DOHH2 (cell line): ENCODE data around the gene CCL13.

ENCODE experiments used
- H3F3A ChIP-seq: fragments of 200-600 bp; sonication (generic), shearing (Covaris generic); 2 replicates; pipeline ENCODE4 v1.6.0; 2016; ENCODE audit warnings: antibody characterized with exemption, mild to moderate bottlenecking; ENCODE audit not compliant: control insufficient read depth, insufficient read depth
- H3K27ac ChIP-seq: fragments of 200-600 bp; sonication (generic); 2 replicates; pipeline ENCODE4 v1.5.1; 2014; ENCODE audit warnings: low read depth, mild to moderate bottlenecking, low read length, moderate library complexity
- H3K27me3 ChIP-seq: fragments of 200-600 bp; sonication (generic); 2 replicates; pipeline ENCODE4 v1.6.1; 2014; ENCODE audit warnings: mild to moderate bottlenecking, low read length, mixed read lengths; ENCODE audit not compliant: control insufficient read depth
- H3K36me3 ChIP-seq: fragments of 200-600 bp; sonication (generic); 2 replicates; pipeline ENCODE4 v1.6.1; 2014; ENCODE audit warnings: mild to moderate bottlenecking, low read length, moderate library complexity, mixed read lengths; ENCODE audit not compliant: control insufficient read depth
- H3K4me1 ChIP-seq: fragments of 200-600 bp; sonication (generic); 2 replicates; pipeline ENCODE4 v1.6.1; 2014; ENCODE audit warnings: mild to moderate bottlenecking, low read length, mixed read lengths; ENCODE audit not compliant: control insufficient read depth
- H3K4me2 ChIP-seq: fragments of 200-600 bp; sonication (generic); 2 replicates; pipeline ENCODE4 v1.6.0; 2014; ENCODE audit warnings: mild to moderate bottlenecking, low read length, moderate library complexity
- H3K4me3 ChIP-seq: fragments of 200-600 bp; sonication (generic); 2 replicates; pipeline ENCODE4 v1.5.1; 2014; ENCODE audit warnings: mild to moderate bottlenecking, low read length, mixed read lengths
- H3K79me2 ChIP-seq: fragments of 200-600 bp; sonication (generic); 2 replicates; pipeline ENCODE4 v1.6.1; 2014; ENCODE audit warnings: mild to moderate bottlenecking, low read length, mixed read lengths; ENCODE audit not compliant: control insufficient read depth
- H3K9me2 ChIP-seq: fragments of 200-600 bp; sonication (generic); replicated peaks from 2 replicates; pipeline ENCODE4 v1.6.1; 2014; ENCODE audit warnings: mild to moderate bottlenecking, low read length, mixed read lengths; ENCODE audit not compliant: control insufficient read depth
- H3K9me3 ChIP-seq: fragments of 200-600 bp; sonication (generic); 2 replicates; pipeline ENCODE4 v1.6.1; 2014; ENCODE audit warnings: antibody characterized with exemption, low read length, mixed read lengths; ENCODE audit not compliant: control insufficient read depth, insufficient read depth
- H4K20me1 ChIP-seq: fragments of 200-600 bp; sonication (generic); 2 replicates; pipeline ENCODE4 v1.6.0; 2014; ENCODE audit warnings: low read depth, mild to moderate bottlenecking, antibody characterized with exemption, low read length, moderate library complexity; ENCODE audit not compliant: control insufficient read depth, insufficient read depth
- EZH2phosphoT487 ChIP-seq: fragments of 200-600 bp; sonication (generic); IDR thresholded peaks from 2 replicates; pipeline ENCODE4 v1.6.1; 2017; ENCODE audit warnings: borderline replicate concordance, mild to moderate bottlenecking, antibody characterized with exemption, low read length, moderate library complexity, mixed read lengths
- TF ChIP-seq, protein P1 (sequence below): fragments of 200-600 bp; sonication (generic); IDR thresholded peaks from one replicate; pipeline ENCODE4 v1.5.1; 2014; ENCODE audit warnings: antibody characterized with exemption, mild to moderate bottlenecking, low read depth, low read length; ENCODE audit not compliant: poor library complexity, severe bottlenecking

Gene CCL13

DNA sequence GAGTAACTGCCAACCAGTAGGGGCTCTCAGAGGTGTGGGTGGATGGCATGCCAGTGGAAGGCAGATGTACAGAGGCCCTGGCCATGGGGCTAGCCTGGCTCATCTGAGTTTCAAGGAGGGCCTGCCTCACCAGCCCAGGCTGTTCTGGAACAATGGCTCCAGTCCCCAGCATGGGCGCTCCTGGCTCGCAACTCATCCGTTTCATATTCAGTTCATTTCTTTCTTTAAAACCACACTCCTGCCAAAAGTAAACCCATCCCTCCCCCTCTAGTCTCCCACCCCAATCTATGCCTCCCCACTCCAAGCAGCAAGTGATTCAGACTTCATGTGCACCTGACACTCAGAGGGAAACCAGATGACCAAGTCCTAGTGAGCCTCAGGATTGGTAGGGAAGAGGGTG, 2.4 kb downstream of the CCL13 start:
- H4K20me1 ChIP-seq = no peaks in the 10 kb centered on the region
- TF ChIP-seq, protein P1, sequence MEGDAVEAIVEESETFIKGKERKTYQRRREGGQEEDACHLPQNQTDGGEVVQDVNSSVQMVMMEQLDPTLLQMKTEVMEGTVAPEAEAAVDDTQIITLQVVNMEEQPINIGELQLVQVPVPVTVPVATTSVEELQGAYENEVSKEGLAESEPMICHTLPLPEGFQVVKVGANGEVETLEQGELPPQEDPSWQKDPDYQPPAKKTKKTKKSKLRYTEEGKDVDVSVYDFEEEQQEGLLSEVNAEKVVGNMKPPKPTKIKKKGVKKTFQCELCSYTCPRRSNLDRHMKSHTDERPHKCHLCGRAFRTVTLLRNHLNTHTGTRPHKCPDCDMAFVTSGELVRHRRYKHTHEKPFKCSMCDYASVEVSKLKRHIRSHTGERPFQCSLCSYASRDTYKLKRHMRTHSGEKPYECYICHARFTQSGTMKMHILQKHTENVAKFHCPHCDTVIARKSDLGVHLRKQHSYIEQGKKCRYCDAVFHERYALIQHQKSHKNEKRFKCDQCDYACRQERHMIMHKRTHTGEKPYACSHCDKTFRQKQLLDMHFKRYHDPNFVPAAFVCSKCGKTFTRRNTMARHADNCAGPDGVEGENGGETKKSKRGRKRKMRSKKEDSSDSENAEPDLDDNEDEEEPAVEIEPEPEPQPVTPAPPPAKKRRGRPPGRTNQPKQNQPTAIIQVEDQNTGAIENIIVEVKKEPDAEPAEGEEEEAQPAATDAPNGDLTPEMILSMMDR = no peak
- TF ChIP-seq EZH2phosphoT487 = no peak
- H3K27ac ChIP-seq = no peak overlapping the region
- no peaks in the 10 kb centered on the region; the same call in 1 of the 2 replicates for H3K27me3 ChIP-seq
- H3K9me3 ChIP-seq = no peaks in the 10 kb centered on the region
- no peak overlapping the region for H3K4me3 ChIP-seq
- H3K9me2 ChIP-seq = no peaks in the 10 kb centered on the region
- H3F3A ChIP-seq = no peaks in the 10 kb centered on the region
- no peak overlapping the region for H3K4me2 ChIP-seq
- H3K79me2 ChIP-seq = no peaks in the 10 kb centered on the region
- no peaks in the 10 kb centered on the region for H3K4me1 ChIP-seq
- H3K36me3 ChIP-seq = no peaks in the 10 kb centered on the region

DNA sequence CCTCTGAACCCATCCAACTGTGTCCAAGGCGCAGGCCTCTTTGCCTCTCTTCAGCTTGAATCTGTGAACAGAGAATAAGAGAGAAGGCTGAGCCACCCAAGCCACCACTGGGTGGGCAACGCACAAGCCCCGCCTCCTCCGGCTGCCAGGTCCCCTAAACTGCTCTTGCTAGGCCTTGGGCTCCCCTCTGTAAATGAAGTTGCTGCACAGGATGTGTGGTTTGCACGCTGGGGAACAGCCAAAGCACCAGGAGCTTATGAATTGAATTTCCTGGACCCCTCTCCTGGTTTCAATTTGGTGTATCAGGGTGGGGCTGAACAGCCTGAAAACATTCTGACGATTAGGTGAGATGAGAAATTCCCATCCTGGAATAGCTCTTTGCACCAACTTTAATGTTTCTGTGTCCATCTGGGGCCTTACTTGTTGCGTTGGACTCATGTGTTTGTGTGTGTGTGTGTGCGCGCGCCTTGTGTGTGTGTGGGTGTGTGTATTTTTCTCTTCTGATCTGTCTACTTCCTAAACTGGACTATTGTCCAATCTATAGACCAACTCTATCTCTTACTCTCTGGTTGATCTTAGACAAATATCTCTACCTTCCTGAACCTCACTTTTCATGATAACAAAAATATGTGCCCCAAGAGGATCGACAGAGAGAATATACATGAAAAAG, 4.5 kb downstream of the CCL13 start:
- Histone ChIP-seq H3F3A (no peaks in the 10 kb centered on the region), H3K36me3 (0 out of 2 replicates have a peak, but pooled peaks cover 2% of the 10 kb centered on the region), H3K4me3 (no peak overlapping the region), H3K4me2 (no peak overlapping the region), H3K27ac (no peak overlapping the region), H3K4me1 (0 out of 2 replicates have a peak, but pooled peaks cover 3% of the 10 kb centered on the region), H3K79me2 (no peaks in the 10 kb centered on the region), H3K9me2 (no peaks in the 10 kb centered on the region), H3K27me3 (0 out of 2 replicates have a peak, but pooled peaks cover 5% of the 10 kb centered on the region), H3K9me3 (no peaks in the 10 kb centered on the region), H4K20me1 (no peaks in the 10 kb centered on the region)
- no peak for TF ChIP-seq EZH2phosphoT487
- TF ChIP-seq, protein P1 = no peak

DNA sequence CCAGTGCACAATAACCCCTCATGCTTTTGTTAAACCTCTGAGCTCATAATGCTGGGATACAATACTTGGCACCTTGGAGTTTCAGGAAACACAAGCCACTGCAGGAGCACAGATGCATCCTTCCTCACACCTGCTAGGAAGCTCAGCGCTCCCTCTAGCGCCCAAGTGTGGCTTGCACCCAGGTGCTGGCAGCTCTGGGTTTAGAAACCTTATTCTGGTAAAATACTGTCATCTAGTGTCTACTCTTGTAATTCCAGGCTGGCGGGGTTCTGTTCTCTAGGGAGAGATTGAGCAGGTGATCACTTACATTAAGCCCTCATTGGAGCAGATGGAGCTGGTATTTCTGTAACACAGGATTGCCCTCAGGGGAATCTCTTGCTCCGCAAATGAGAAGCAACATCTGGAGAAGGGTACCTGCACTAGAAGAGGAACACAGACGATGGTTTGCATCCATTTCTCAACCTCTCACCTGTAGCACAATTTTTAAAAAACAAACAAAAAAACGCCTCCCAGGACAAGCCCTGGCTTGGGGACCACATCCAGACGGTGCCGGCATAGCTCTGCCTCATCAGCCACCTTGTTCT, 5.3 kb downstream of the CCL13 start:
- no peak overlapping the region for H3K4me2 ChIP-seq
- H4K20me1 ChIP-seq = no peaks in the 10 kb centered on the region

More for the DNA sequence above, 5.3 kb downstream of the CCL13 start:
- H3K27me3 ChIP-seq = 0 out of 2 replicates have a peak, but pooled peaks cover 5% of the 10 kb centered on the region
- H3K27ac ChIP-seq = no peak overlapping the region
- TF ChIP-seq, protein P1 = peak; percentile 99
- TF ChIP-seq EZH2phosphoT487 = no peak
- H3K4me1 ChIP-seq = 0 out of 2 replicates have a peak, but pooled peaks cover 3% of the 10 kb centered on the region
- H3K4me3 ChIP-seq = no peak overlapping the region
- H3K9me2 ChIP-seq = no peaks in the 10 kb centered on the region
- H3K36me3 ChIP-seq = 0 out of 2 replicates have a peak, but pooled peaks cover 2% of the 10 kb centered on the region
- no peaks in the 10 kb centered on the region for H3K79me2 ChIP-seq
- no peaks in the 10 kb centered on the region for H3F3A ChIP-seq
- no peaks in the 10 kb centered on the region for H3K9me3 ChIP-seq
